Measurements from ENCODE around the gene NLRP8. TPM values are rescaled to one million over a fixed set of nuclear protein-coding genes. Genes with fewer than 3 reads are reported as not detected.
"Not testable (repeated sequence)": the region's sequence is repeated elsewhere in the genome, so short reads cannot be mapped to it uniquely, and the experiment has no call there.

NLRP8 gene
- total and polyA plus RNA-seq, 2 donors (not counting 1 experiment from before 2014, with no cell fraction given) = not detected

- H3K9me3 ChIP-seq (ENCODE audit: control extremely low read depth in 1 of 3, control insufficient read depth in 2 of 3, insufficient read depth in 1 of 3, low read length in 2 of 3) = peaks cover 0 to 21% (median 10%) of the 10 kb centered on the region in 3 donors
- no peak overlapping the region for H3K4me2 ChIP-seq (replicated peaks; ENCODE audit: low read depth, low read length, poor library complexity, severe bottlenecking)
- DNase-seq = no peak
- 73% methylated on average over 6 of the region's 8 CpGs for WGBS (ENCODE audit: insufficient coverage)
- TF ChIP-seq CTCF (IDR thresholded peaks at IDR 0.05) (no peak), EZH2 (IDR thresholded peaks at IDR 0.05; ENCODE audit: borderline replicate concordance, insufficient read depth, low read depth, low read length, poor library complexity, severe bottlenecking) (no peak)
- no peak overlapping the region for H3K4me3 ChIP-seq (ENCODE audit: control extremely low read depth in 1 of 5, extremely low read depth in 1 of 5, insufficient read depth in 1 of 5, low read depth in 2 of 5, low read length in 4 of 5)
- no peaks in the 10 kb centered on the region for H3K4me1 ChIP-seq (ENCODE audit: control insufficient read depth in 2 of 2, insufficient read depth in 2 of 2, low read length in 2 of 2)
- no peaks in the 10 kb centered on the region for H3K79me2 ChIP-seq (ENCODE audit: control insufficient read depth, insufficient read depth, low read length)
- H3K27ac ChIP-seq (ENCODE audit: low read length in 2 of 2) = no peak overlapping the region
- H3K9ac ChIP-seq (ENCODE audit: low read length) = no peak overlapping the region
- no peak for ATAC-seq (ENCODE audit: low read depth)
- Mint-ChIP-seq H3K4me3 (no peak overlapping the region), H3K4me1 (no peaks in the 10 kb centered on the region), H3K9me3 (ENCODE audit: insufficient read depth) (peaks cover 5% of the 10 kb centered on the region), H3K27me3 (peaks cover 11% of the 10 kb centered on the region), H3K27ac (no peak overlapping the region)
- no peaks in the 10 kb centered on the region for H4K20me1 ChIP-seq (ENCODE audit: control insufficient read depth, insufficient read depth, low read length, poor library complexity, severe bottlenecking)
- H3K36me3 ChIP-seq (replicated peaks in 1 of 2; ENCODE audit: control extremely low read depth in 1 of 2, control insufficient read depth in 1 of 2, extremely low read depth in 1 of 2, insufficient read depth in 2 of 2, low read length in 1 of 2) = no peaks in the 10 kb centered on the region
- no peaks in the 10 kb centered on the region for H3K27me3 ChIP-seq (replicated peaks in 1 of 4; ENCODE audit: control extremely low read depth in 1 of 4, control insufficient read depth in 3 of 4, insufficient read depth in 4 of 4, low read length in 3 of 4)
- ChIA-PET CTCF (no interaction called here), POLR2A (no interaction called here)
- no peak overlapping the region for H2AFZ ChIP-seq (ENCODE audit: insufficient read depth, low read depth, low read length, poor library complexity, severe bottlenecking)
- intact Hi-C loops (cut with micrococcal nuclease) = no loop called here
Observed at GRCh38 chr19:55927991-55928390, 19.6 kb upstream of the NLRP8 start.

- H3K9me3 Mint-ChIP-seq (ENCODE audit: insufficient read depth); H3K27me3 ChIP-seq (replicated peaks in 1 of 4; ENCODE audit: control extremely low read depth in 1 of 4, control insufficient read depth in 3 of 4, insufficient read depth in 4 of 4, low read length in 3 of 4); H3K4me1 ChIP-seq (ENCODE audit: control insufficient read depth in 2 of 2, insufficient read depth in 2 of 2, low read length in 2 of 2); H2AFZ ChIP-seq (ENCODE audit: insufficient read depth, low read depth, low read length, poor library complexity, severe bottlenecking); CTCF ChIA-PET; H3K9ac ChIP-seq (ENCODE audit: low read length); H3K36me3 ChIP-seq (replicated peaks in 1 of 2; ENCODE audit: control extremely low read depth in 1 of 2, control insufficient read depth in 1 of 2, extremely low read depth in 1 of 2, insufficient read depth in 2 of 2, low read length in 1 of 2); H3K4me3 Mint-ChIP-seq; H3K27ac Mint-ChIP-seq; H3K27ac ChIP-seq (ENCODE audit: low read length in 2 of 2); H3K79me2 ChIP-seq (ENCODE audit: control insufficient read depth, insufficient read depth, low read length); H3K4me3 ChIP-seq (ENCODE audit: control extremely low read depth in 1 of 5, extremely low read depth in 1 of 5, insufficient read depth in 1 of 5, low read depth in 2 of 5, low read length in 4 of 5); DNase-seq; H3K4me2 ChIP-seq (replicated peaks; ENCODE audit: low read depth, low read length, poor library complexity, severe bottlenecking); H4K20me1 ChIP-seq (ENCODE audit: control insufficient read depth, insufficient read depth, low read length, poor library complexity, severe bottlenecking); intact Hi-C loops (cut with micrococcal nuclease); H3K4me1 Mint-ChIP-seq; ATAC-seq (ENCODE audit: low read depth); POLR2A ChIA-PET: not testable (repeated sequence)
- 100% methylated on average over 1 of the region's 5 CpGs for WGBS (ENCODE audit: insufficient coverage)
- H3K9me3 ChIP-seq (ENCODE audit: control extremely low read depth in 1 of 3, control insufficient read depth in 2 of 3, insufficient read depth in 1 of 3, low read length in 2 of 3) = peaks cover 0 to 12% (median 0%) of the 10 kb centered on the region in 3 donors
- peaks cover 11% of the 10 kb centered on the region for H3K27me3 Mint-ChIP-seq
Observed at GRCh38 chr19:55929258-55929657, 18.4 kb upstream of the NLRP8 start.
